ENCODE data around the gene POMP. TPM values are rescaled to one million over a fixed set of nuclear protein-coding genes. Genes with fewer than 3 reads are reported as not detected.

The POMP gene
- total RNA-seq, 1 experiment from 2014 or later = 102 TPM

DNA sequence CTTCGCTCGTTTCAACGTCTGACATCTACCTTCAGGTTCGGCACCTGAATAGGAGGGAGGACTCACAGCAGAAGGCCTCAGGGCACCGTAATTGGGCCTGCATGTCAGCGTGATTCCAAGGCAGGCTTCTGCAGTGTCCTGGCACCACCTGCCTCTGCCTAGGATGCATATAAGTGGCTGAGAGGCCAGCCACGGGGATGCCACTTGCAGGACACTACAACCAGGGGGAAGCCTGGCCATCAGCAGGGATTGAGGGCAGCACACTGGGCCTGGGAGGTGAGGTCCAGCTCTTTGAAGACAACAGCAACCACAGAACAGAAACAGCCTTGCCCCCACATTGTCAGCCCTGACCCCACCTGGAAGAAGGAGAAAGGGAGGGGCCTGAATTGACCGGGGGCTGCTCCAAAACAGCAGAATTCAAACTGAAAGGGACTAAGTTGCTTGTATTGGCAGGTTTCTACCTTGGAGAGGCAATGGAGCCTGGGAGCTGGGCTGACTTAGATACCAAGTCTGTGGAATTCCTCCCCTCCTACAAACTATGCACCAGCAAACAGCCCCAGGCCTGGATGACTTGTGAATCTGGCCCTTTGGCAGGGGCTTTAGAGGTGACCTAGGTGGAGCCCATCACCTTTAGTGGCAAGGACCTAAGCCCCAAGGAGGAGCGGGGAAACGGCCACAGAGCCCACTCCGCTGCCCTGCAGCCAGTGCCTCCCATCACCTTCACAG, 34.1 kb upstream of the POMP start:
- Mint-ChIP-seq H3K27me3 (ENCODE audit: low read depth) (no peaks in the 10 kb centered on the region), H3K36me3 (ENCODE audit: insufficient read depth in 1 of 3, low read depth in 3 of 3) (no peaks in the 10 kb centered on the region; a peak in 1 of 7 replicates), H3K4me3 (no peak overlapping the region), H3K9me3 (no peaks in the 10 kb centered on the region), H3K4me1 (peaks cover 17 to 23% of the 10 kb centered on the region in 2 experiments), H3K27ac (no peak overlapping the region)
- Histone ChIP-seq H3T11ph (ENCODE audit: low read length) (no peak overlapping the region), H2AK5ac (ENCODE audit: insufficient read length, low read length) (no peak overlapping the region), H4K91ac (ENCODE audit: insufficient read length, low read depth, low read length) (no peak overlapping the region), H2AFZ (ENCODE audit: low read length) (no peak overlapping the region), H3K27ac (ENCODE audit: insufficient read length, low read depth, low read length) (no peak overlapping the region), H4K20me1 (ENCODE audit: control insufficient read depth, insufficient read depth, insufficient read length) (no peaks in the 10 kb centered on the region), H2BK12ac (ENCODE audit: insufficient read length, low read depth, low read length) (no peak overlapping the region), H3K9me3 (ENCODE audit: control insufficient read depth, low read depth, low read length) (no peaks in the 10 kb centered on the region), H3K18ac (ENCODE audit: insufficient read length, low read depth, low read length) (no peak overlapping the region), H3K27me3 (ENCODE audit: insufficient read depth, low read length) (no peaks in the 10 kb centered on the region), H3K9ac (ENCODE audit: extremely low read depth, insufficient read length, low read length) (no peak overlapping the region), H3K23me2 (ENCODE audit: insufficient read length, low read depth, low read length, poor library complexity, severe bottlenecking) (no peaks in the 10 kb centered on the region), H3K79me2 (ENCODE audit: insufficient read depth, low read length) (no peaks in the 10 kb centered on the region), H3K4ac (ENCODE audit: low read depth, low read length) (no peak overlapping the region), H4K8ac (replicated peaks; ENCODE audit: insufficient read length, low read depth, low read length) (no peak overlapping the region), H3K14ac (ENCODE audit: insufficient read depth, low read length) (no peak overlapping the region; the same call in 1 of the 2 replicates), H3K4me2 (ENCODE audit: insufficient read depth, insufficient read length, low read length) (no peak overlapping the region), H2BK20ac (ENCODE audit: low read depth, low read length, poor library complexity, severe bottlenecking) (no peak overlapping the region), H2BK15ac (ENCODE audit: low read depth, low read length) (no peak overlapping the region), H2BK5ac (ENCODE audit: insufficient read length, low read length) (no peak overlapping the region), H3K79me1 (ENCODE audit: insufficient read depth, low read depth, low read length, poor library complexity, severe bottlenecking) (no peaks in the 10 kb centered on the region), H4K5ac (ENCODE audit: insufficient read length, low read depth, low read length) (no peak overlapping the region), H3K56ac (ENCODE audit: insufficient read length, low read depth, low read length) (no peak overlapping the region), H3K4me1 (ENCODE audit: insufficient read depth, low read length) (no peaks in the 10 kb centered on the region), H2BK120ac (ENCODE audit: low read depth, low read length, poor library complexity, severe bottlenecking) (no peak overlapping the region), H3K23ac (ENCODE audit: insufficient read length, low read depth, low read length) (no peak overlapping the region)
- WGBS (ENCODE audit: extremely low coverage, insufficient read length, low lambda C conversion rate) = no CpG with 5 or more reads among the region's 11 CpGs
- TF ChIP-seq, protein P1, sequence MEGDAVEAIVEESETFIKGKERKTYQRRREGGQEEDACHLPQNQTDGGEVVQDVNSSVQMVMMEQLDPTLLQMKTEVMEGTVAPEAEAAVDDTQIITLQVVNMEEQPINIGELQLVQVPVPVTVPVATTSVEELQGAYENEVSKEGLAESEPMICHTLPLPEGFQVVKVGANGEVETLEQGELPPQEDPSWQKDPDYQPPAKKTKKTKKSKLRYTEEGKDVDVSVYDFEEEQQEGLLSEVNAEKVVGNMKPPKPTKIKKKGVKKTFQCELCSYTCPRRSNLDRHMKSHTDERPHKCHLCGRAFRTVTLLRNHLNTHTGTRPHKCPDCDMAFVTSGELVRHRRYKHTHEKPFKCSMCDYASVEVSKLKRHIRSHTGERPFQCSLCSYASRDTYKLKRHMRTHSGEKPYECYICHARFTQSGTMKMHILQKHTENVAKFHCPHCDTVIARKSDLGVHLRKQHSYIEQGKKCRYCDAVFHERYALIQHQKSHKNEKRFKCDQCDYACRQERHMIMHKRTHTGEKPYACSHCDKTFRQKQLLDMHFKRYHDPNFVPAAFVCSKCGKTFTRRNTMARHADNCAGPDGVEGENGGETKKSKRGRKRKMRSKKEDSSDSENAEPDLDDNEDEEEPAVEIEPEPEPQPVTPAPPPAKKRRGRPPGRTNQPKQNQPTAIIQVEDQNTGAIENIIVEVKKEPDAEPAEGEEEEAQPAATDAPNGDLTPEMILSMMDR (conservative IDR thresholded peaks at IDR 0.05) = no peak
- DNase-seq = no peak

Measured in H9 (cell line).